Germinal center (tissue), 1 donor: ENCODE measurements around the gene TCF7L2.

Experiments used
- DNase-seq: peaks from one replicate; pipeline ENCODE4 v3.0.0; 2012; ENCODE audit warnings: mixed read lengths, low spot score

Gene TCF7L2

GRCh38 chr10:113024930-113025329 is 74.9 kb downstream of the TCF7L2 start:
- DNase-seq, result no peak

GRCh38 chr10:113025487-113025886 is 75.4 kb downstream of the TCF7L2 start:
- DNase-seq, result no peak

- no peak for DNase-seq
Observed at GRCh38 chr10:113026679-113027078, 76.6 kb downstream of the TCF7L2 start.

GRCh38 chr10:113027230-113027573 is 77.2 kb downstream of the TCF7L2 start:
- no peak for DNase-seq

- no peak for DNase-seq
Observed at GRCh38 chr10:113027574-113028455, 77.8 kb downstream of the TCF7L2 start.

GRCh38 chr10:113028456-113029440 is 78.7 kb downstream of the TCF7L2 start:
- no peak for DNase-seq

GRCh38 chr10:113030453-113030852 is 80.4 kb downstream of the TCF7L2 start:
- DNase-seq, result no peak

- DNase-seq, result no peak
Observed at GRCh38 chr10:113031147-113031546, 81.1 kb downstream of the TCF7L2 start.

GRCh38 chr10:113033991-113034390 is 83.9 kb downstream of the TCF7L2 start:
- DNase-seq, result no peak

GRCh38 chr10:113035732-113036312 is 85.8 kb downstream of the TCF7L2 start:
- no peak for DNase-seq

GRCh38 chr10:113036619-113037018 is 86.6 kb downstream of the TCF7L2 start:
- DNase-seq, result no peak

- no peak for DNase-seq
Observed at GRCh38 chr10:113037218-113037617, 87.2 kb downstream of the TCF7L2 start.

GRCh38 chr10:113038183-113038582 is 88.1 kb downstream of the TCF7L2 start:
- DNase-seq, result no peak

GRCh38 chr10:113038985-113039384 is 88.9 kb downstream of the TCF7L2 start:
- no peak for DNase-seq

GRCh38 chr10:113041324-113041723 is 91.3 kb downstream of the TCF7L2 start:
- DNase-seq, result no peak

GRCh38 chr10:113041841-113042750 is 92.0 kb downstream of the TCF7L2 start:
- DNase-seq, result no peak

- DNase-seq, result no peak
Observed at GRCh38 chr10:113042868-113043267, 92.8 kb downstream of the TCF7L2 start.

- no peak for DNase-seq
Observed at GRCh38 chr10:113044016-113044755, 94.1 kb downstream of the TCF7L2 start.

- DNase-seq, result no peak
Observed at GRCh38 chr10:113045147-113046055, 95.4 kb downstream of the TCF7L2 start.

GRCh38 chr10:113047151-113047550 is 97.1 kb downstream of the TCF7L2 start:
- no peak for DNase-seq
